Measurements from ENCODE around the gene PFKL.

PFKL gene

DNA sequence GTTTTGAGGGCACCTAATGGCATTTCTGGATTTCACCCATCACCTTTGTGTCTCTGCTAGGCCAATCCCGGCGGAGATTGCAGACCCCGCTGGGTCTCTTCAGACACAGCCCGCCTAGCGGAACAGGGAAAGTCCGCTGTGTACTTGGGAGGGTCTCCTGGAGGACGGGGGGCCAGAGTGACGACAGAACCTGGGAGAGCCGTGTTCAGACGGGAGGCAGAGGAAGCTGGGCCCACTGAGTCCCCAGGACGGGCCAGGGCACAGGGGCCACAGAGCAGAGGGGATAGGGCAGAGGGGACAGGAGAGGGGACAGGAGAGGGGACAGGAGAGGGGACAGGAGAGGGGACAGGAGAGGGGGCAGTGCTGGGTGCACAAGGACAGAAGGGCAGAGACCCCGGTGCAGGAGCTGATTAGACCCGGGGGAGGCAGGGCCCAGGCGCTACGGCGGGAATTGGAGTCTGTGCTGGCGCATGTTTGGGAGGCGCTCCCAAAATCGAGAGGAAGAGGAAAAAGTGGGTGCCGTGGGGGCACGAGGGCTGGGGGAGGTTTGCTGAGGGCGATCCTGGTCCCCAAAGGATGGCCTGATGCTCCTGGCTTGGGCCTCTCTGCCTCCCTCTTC lies 66.2 kb downstream of the PFKL start:
- DNase-seq: no peak

GRCh38 chr21:44366586-44367211 lies 66.8 kb downstream of the PFKL start:
- no peak for DNase-seq

- no peak for DNase-seq
These were observed 69.0 kb downstream of the PFKL start for GRCh38 chr21:44368711-44369446.

GRCh38 chr21:44370027-44370735 lies 70.3 kb downstream of the PFKL start:
- DNase-seq: no peak

GRCh38 chr21:44370786-44371410 lies 71.0 kb downstream of the PFKL start:
- no peak for DNase-seq

DNA sequence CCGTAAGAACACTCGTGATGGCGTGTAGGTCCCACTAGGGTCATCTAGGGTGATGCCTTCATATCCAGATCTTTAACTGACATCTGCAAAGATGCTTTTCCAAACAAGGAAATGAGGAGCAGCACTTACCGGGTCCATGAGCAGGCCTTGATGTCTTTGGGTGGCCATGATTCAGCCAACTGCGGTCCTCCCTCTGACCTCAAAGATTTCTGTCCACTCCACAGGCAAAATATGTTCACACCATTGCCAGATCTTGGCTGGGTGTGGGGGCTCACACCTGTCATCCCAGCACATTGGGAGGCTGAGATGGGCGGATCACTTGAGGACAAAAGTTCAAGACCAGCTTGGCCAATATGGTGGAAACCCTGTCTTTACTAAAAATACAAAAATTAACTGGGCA lies 71.7 kb downstream of the PFKL start:
- no peak for DNase-seq

DNA sequence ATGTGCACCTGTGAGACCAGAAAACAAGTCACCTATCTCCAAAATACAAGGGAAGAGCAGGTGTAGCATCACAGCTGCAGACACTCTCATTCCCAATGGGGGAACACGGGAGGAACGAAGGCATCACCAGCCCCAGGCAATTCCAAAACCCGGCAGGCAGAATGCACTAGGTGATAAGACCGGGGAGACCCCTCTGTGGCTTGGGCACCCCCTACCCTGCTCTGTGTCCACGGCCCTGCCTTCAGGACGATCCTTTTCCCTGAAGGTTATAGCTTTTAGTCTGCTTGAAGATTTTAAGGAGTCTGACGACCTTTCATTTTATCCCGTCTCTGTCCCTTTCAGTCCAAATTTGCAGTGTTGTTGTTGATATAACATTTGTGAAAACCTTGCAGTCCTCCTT lies 72.8 kb downstream of the PFKL start:
- no peak for DNase-seq

DNA sequence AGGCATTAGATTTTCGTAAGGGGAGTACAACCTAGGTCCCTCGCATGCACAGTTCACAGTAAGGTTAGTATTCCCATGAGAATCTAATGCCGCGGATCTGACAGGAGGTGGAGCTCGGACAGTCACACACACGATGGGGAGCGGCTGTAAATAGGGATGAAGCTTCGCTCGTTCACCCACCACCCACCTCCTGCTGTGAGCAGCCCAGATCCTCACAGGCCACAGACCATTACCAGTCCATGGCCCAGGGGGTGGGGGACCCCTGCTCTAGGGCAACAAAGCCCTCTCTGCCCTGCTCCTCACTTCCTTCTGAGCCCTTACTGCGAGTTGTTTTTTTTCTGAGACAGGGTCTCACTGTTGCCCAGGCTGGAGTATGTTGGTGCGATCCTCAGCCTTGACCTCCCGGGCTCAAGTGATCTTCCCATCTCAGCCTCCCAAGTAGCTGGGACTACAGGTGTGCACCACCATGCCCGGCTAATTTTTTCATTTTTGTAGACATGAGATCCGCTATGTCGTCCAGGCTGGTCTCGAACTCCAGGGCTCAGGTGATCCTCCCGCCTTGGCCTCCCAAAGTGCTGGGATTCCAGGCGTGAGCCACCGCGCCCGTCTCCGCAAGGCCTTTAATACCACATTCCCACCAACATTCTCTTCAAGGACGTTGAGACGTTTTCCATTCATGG lies 74.9 kb downstream of the PFKL start:
- no peak for DNase-seq

DNA sequence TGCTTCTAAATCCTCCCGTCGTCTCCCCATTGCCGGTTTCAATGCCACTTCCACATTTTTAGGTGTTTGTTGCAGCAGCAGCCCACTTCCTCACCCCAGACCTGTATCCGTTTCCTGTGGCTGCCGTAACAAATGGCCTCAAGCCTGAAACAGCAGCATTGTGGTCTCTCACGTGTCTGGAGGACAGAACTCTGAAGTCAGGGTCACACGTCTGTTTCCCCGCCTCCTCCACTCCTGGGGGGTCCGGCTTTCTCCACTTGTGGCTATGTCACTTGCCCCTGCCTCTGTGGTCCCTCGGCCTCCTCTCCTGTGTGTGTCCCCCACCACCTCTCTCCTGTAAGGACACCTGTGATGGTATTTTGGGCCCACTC lies 75.4 kb downstream of the PFKL start:
- DNase-seq: peak; percentile 86

- no peak for DNase-seq
These were observed 75.9 kb downstream of the PFKL start for GRCh38 chr21:44375761-44376241.

- no peak for DNase-seq
These were observed 76.8 kb downstream of the PFKL start for GRCh38 chr21:44376606-44377005.
